ENCODE measurements around the gene SDK2.

GRCh38 chr17:73393381-73393780, 250.9 kb downstream of the SDK2 start:
- TF ChIP-seq CTCF (IDR thresholded peaks at IDR 0.05) (no peak), POLR2A (IDR thresholded peaks at IDR 0.05) (no peak)
